Measurements from ENCODE around the gene ADCY4.

ADCY4 gene

DNA sequence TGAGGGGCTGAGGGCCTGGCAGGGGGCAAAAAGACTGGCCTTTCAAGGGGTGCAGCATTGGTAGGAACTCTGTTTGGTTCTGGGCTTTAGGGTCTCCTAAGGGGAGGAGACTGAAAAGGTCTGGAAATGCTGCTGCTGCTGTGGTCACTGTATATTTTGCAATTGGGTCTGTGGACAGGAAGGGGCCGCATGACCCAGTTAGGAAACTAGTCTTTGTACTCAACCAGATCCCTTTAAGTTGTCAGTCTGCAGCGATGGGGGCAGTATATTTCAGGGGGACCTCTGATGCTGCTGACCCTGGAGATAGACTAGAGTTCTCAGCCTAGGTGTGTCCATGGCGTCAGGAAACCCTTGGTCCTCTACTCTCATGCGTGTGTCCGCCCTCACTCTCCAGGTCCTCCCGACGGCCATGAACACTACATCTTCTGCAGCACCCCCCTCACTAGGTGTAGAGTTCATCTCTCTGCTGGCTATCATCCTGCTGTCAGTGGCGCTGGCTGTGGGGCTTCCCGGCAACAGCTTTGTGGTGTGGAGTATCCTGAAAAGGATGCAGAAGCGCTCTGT lies 19.5 kb downstream of the ADCY4 start:
- DNase-seq (ENCODE audit: low read depth) = no peak
- no peak overlapping the region for H3K4me3 ChIP-seq (ENCODE audit: low read length)
- TF ChIP-seq, protein P1, sequence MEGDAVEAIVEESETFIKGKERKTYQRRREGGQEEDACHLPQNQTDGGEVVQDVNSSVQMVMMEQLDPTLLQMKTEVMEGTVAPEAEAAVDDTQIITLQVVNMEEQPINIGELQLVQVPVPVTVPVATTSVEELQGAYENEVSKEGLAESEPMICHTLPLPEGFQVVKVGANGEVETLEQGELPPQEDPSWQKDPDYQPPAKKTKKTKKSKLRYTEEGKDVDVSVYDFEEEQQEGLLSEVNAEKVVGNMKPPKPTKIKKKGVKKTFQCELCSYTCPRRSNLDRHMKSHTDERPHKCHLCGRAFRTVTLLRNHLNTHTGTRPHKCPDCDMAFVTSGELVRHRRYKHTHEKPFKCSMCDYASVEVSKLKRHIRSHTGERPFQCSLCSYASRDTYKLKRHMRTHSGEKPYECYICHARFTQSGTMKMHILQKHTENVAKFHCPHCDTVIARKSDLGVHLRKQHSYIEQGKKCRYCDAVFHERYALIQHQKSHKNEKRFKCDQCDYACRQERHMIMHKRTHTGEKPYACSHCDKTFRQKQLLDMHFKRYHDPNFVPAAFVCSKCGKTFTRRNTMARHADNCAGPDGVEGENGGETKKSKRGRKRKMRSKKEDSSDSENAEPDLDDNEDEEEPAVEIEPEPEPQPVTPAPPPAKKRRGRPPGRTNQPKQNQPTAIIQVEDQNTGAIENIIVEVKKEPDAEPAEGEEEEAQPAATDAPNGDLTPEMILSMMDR (conservative IDR thresholded peaks at IDR 0.05; ENCODE audit: low read depth, low read length) = no peak

DNA sequence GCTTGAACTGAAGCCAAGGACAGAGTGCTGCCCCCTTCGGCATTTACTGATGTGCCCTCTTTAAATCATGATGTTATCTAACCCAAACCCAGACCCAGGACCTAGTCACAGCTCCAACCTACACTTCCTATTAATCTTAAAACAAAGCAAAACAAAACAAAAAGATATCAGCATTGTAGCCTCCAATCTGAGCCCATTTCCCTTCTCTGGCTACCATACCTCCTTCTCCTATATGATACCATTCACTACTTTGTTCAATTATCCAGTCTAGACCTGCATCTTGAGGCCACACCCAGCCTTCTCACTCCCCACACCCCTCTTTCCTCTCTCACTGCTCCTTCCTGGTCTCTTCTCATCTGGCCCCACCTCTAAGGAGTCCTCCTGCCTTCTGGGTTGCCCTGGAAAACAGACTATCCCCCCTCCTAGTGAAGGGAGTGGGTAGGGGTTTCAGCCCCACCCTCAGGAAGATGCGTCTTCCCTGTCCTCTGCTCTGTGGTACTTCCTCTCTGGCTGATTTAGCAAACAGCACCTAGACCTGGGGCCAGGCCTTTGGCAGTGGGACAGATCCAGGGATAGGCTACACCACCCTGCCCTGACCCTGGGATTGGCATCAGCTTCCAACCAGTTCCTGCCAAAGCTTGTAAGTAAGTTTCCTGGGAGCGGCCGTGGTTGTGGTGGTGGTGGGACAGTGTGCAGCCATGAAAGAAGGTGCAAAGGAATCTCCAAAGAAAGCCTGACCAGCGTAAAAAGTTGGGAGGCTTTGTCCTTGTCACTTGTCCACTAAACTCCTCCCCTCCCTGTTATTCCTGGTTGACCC lies 20.3 kb downstream of the ADCY4 start:
- TF ChIP-seq, protein P1 (conservative IDR thresholded peaks at IDR 0.05; ENCODE audit: low read depth, low read length) = no peak
- DNase-seq (ENCODE audit: low read depth) = no peak
- no peak overlapping the region for H3K4me3 ChIP-seq (ENCODE audit: low read length)

DNA sequence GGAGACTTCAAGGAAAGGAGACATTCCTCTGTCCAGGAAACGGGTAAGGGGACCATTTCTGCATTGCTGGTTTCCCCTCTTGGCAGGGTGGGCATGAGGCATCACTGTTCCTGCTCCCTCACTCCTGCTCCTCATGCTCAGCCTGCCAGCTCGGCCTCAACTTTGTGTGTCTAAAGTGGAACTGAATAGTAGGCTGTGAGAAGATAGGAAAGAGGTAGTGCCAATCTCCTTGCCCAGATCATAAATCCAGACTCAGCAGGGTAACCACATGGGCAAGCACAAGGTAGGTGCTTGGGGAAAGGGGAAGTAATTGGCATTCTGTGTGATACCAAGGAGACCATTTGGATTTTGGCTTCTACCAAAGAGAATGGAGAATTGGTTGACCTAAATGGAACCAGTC lies 21.0 kb downstream of the ADCY4 start:
- no peak overlapping the region for H3K4me3 ChIP-seq (ENCODE audit: low read length)
- TF ChIP-seq, protein P1 (conservative IDR thresholded peaks at IDR 0.05; ENCODE audit: low read depth, low read length) = no peak
- DNase-seq (ENCODE audit: low read depth) = no peak

DNA sequence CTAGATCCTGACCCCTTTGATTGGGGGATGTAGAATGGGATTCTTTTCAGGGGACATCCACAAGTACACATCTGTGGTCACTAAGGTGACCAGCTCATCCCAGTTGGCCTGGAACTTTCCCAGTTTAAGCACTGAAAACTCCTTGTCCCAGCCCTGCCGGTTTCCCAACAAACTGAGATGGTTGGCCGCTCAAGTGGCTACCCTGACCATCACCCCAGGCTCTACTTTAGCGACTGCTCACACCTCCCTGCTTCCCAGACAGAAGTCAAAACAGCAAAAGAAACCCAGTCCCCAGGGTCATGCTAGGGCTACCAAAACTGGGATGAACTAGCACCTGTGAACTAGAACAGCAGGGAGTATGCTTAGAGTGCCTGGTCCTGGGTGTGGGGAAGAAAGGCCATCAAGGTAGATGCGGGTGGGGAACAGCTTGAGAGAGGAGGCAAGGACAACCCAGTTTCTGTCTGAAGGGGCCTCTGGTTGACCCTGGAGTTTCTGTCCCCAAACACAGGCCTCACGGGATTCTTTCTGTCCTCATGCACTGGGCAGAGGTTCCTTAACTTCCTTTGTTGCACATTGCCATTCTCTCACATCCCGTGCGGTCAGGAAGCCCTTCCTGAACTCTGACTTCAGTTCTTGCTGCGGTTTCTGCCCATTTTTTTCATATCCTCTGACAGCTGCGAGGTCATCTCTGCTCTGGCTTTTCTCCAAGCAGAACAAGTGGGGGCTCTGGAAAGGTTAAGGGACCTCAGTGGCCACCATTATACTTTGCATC lies 21.9 kb downstream of the ADCY4 start:
- TF ChIP-seq, protein P1 (conservative IDR thresholded peaks at IDR 0.05; ENCODE audit: low read depth, low read length) = no peak
- no peak overlapping the region for H3K4me3 ChIP-seq (ENCODE audit: low read length)
- no peak for DNase-seq (ENCODE audit: low read depth)

DNA sequence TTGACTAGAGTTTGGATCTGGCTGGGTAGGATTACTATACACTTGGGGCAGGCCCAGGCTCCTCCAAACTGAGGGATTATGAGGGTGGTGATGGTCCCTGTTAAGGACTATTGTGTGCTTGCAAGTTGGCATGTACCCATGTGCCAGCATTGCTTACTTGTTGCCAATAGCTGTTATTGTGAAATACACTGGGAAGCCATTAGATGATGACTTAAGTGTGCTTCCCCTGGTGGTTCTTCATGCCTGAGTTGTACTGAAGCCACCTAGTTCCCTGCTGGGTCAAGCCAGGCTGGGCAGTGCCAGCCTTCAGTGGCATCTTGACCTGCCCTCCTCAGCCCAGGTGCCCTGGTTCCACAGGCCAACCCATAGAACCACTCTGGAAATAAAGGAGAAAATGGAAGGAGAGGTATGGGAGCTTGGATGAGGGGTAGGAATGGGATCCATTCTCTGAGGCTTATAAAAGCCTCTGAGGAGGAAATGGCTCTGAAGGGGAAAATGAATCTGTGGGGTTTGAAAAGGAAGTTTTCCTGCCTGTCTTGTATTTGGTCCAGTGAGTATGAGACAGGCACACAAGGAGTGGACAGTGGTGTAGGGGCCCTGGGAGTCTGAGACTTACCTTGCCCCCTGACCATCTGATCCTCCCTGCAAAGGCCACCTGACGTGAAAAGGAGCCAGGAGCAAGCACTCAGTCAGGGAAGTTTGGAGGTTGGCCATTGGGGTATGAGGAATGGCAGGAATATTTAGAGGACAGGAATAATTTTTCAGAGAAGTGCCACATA lies 22.8 kb downstream of the ADCY4 start:
- no peak for DNase-seq (ENCODE audit: low read depth)
- TF ChIP-seq, protein P1 (conservative IDR thresholded peaks at IDR 0.05; ENCODE audit: low read depth, low read length) = no peak
- H3K4me3 ChIP-seq (ENCODE audit: low read length) = no peak overlapping the region

DNA sequence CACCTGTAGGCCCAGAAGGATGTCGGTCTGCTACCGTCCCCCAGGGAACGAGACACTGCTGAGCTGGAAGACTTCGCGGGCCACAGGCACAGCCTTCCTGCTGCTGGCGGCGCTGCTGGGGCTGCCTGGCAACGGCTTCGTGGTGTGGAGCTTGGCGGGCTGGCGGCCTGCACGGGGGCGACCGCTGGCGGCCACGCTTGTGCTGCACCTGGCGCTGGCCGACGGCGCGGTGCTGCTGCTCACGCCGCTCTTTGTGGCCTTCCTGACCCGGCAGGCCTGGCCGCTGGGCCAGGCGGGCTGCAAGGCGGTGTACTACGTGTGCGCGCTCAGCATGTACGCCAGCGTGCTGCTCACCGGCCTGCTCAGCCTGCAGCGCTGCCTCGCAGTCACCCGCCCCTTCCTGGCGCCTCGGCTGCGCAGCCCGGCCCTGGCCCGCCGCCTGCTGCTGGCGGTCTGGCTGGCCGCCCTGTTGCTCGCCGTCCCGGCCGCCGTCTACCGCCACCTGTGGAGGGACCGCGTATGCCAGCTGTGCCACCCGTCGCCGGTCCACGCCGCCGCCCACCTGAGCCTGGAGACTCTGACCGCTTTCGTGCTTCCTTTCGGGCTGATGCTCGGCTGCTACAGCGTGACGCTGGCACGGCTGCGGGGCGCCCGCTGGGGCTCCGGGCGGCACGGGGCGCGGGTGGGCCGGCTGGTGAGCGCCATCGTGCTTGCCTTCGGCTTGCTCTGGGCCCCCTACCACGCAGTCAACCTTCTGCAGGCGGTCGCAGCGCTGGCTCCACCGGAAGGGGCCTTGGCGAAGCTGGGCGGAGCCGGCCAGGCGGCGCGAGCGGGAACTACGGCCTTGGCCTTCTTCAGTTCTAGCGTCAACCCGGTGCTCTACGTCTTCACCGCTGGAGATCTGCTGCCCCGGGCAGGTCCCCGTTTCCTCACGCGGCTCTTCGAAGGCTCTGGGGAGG lies 23.9 kb downstream of the ADCY4 start, which contains the start of gene LTB4R:
TSS of gene LTB4R (plus strand) at position 857 of the 959 bp plus-strand sequence. CDS start 4,150 bp downstream, outside the sequence.
- DNase-seq (ENCODE audit: low read depth) = peak; percentile 45

More for the DNA sequence above, 23.9 kb downstream of the ADCY4 start, which contains the start of gene LTB4R:
- TF ChIP-seq, protein P1 (conservative IDR thresholded peaks at IDR 0.05; ENCODE audit: low read depth, low read length) = peak; percentile 25
- H3K4me3 ChIP-seq (ENCODE audit: low read length) = no peak within 1 kb of the TSS
